H1 (cell line): ENCODE measurements around the gene THOP1. TPM values are rescaled to one million over a fixed set of nuclear protein-coding genes. Genes with fewer than 3 reads are reported as not detected.

Experiments
- CTCF ChIA-PET: fragments of 300-600 bp; sonication (Branson Sonifier 250); formaldehyde crosslinking; loops from one replicate; lab custom pipeline; 2021; ENCODE audit not compliant: partially characterized antibody; lab: Charles Lee
- POLR2A ChIA-PET: fragments of 300-600 bp; sonication (Branson Sonifier 250); formaldehyde crosslinking; loops from one replicate; lab custom pipeline; 2021; ENCODE audit warnings: inconsistent platforms; ENCODE audit not compliant: partially characterized antibody; lab: Charles Lee
- DNase-seq, 2 experiments: peaks; one replicate each; pipeline versions ENCODE4 v3.0.0 to v3.0.0-alpha.2; 2010 to 2022; ENCODE audit warnings: low spot score in 2 of 2, low read depth in 1 of 2, mixed read lengths in 1 of 2
- FAIRE-seq: peaks from 2 replicates; lab custom pipeline; 2011; peaks lifted over from hg19 to GRCh38; lab: Jason Lieb, UNC
- H2AFZ ChIP-seq: 2 replicates; pipeline ENCODE4 v1.8.1; 2012; ENCODE audit warnings: low read length, inconsistent platforms
- H2AK5ac ChIP-seq: 2 replicates; pipeline ENCODE4 v1.6.1; 2013; ENCODE audit warnings: low read depth, low read length
- H2BK120ac ChIP-seq: replicated peaks from 2 replicates; pipeline ENCODE3; 2013; ENCODE audit warnings: low read depth, low read length, inconsistent platforms
- H2BK12ac ChIP-seq: 2 replicates; pipeline ENCODE4 v1.6.1; 2013; ENCODE audit warnings: low read depth, low read length
- H2BK15ac ChIP-seq: 2 replicates; pipeline ENCODE4 v1.6.1; 2013; ENCODE audit warnings: low read length
- H2BK20ac ChIP-seq: 2 replicates; pipeline ENCODE4 v1.6.1; 2013; ENCODE audit warnings: low read length
- H2BK5ac ChIP-seq: 2 replicates; pipeline ENCODE4 v1.6.1; 2013; ENCODE audit warnings: low read depth, low read length
- H3K14ac ChIP-seq: 2 replicates; pipeline ENCODE4 v1.6.1; 2013; ENCODE audit warnings: inconsistent platforms; ENCODE audit not compliant: insufficient read length
- H3K18ac ChIP-seq: 2 replicates; pipeline ENCODE4 v1.6.1; 2013; ENCODE audit warnings: low read length; ENCODE audit errors: extremely low read depth
- H3K23ac ChIP-seq: 2 replicates; pipeline ENCODE4 v1.6.1; 2013; ENCODE audit warnings: inconsistent platforms; ENCODE audit not compliant: insufficient read length
- H3K23me2 ChIP-seq: 2 replicates; pipeline ENCODE4 v1.6.1; 2013; ENCODE audit warnings: low read depth, low read length
- H3K27ac ChIP-seq: 2 replicates; pipeline ENCODE4 v1.6.1; 2011; ENCODE audit warnings: low read depth, low read length, inconsistent platforms
- H3K27me3 ChIP-seq, 4 experiments: replicated peaks in 1 of 4; 1 replicate in 1 of 4; 2 replicates in 3 of 4; pipeline versions ENCODE4 v1.6.1 to v1.8.1; 2011 to 2013; ENCODE audit warnings: low read length in 3 of 4, mild to moderate bottlenecking in 3 of 4, inconsistent platforms in 2 of 4, mixed read lengths in 2 of 4, moderate library complexity in 1 of 4; ENCODE audit not compliant: control insufficient read depth in 3 of 4, insufficient read depth in 3 of 4; ENCODE audit errors: extremely low read depth in 1 of 4
- H3K36me3 ChIP-seq, 4 experiments: 2 replicates each; pipeline versions ENCODE4 v1.6.1 to v1.8.1; 2011 to 2013; ENCODE audit warnings: mild to moderate bottlenecking in 4 of 4, low read length in 3 of 4, moderate library complexity in 2 of 4, control low read depth in 1 of 4, inconsistent platforms in 1 of 4; ENCODE audit not compliant: insufficient read depth in 4 of 4, control insufficient read depth in 2 of 4
- H3K4ac ChIP-seq: replicated peaks from 2 replicates; pipeline ENCODE3; 2013; ENCODE audit warnings: low read length, low read depth, mixed read lengths, inconsistent platforms; ENCODE audit not compliant: insufficient read length
- H3K4me1 ChIP-seq, 4 experiments: replicated peaks in 1 of 4; 1 replicate in 1 of 4; 2 replicates in 3 of 4; pipeline versions ENCODE4 v1.6.1 to v1.8.1; 2011 to 2013; ENCODE audit warnings: low read length in 3 of 4, inconsistent platforms in 2 of 4, mixed read lengths in 1 of 4; ENCODE audit not compliant: insufficient read depth in 4 of 4, control insufficient read depth in 3 of 4
- H3K4me2 ChIP-seq, 2 experiments: 2 replicates each; pipeline versions ENCODE4 v1.6.1 to v1.8.1; 2011 to 2013; ENCODE audit warnings: low read depth in 2 of 2, low read length in 2 of 2, control low read depth in 1 of 2, inconsistent platforms in 1 of 2, mild to moderate bottlenecking in 1 of 2; ENCODE audit not compliant: insufficient read depth in 1 of 2
- H3K4me3 ChIP-seq, 4 experiments: fragments of 200-600, 300-600 bp in 1 of 4; sonication (generic), shearing (Covaris generic), sonication (Bioruptor Twin) in 1 of 4; 2 replicates each; pipeline versions ENCODE4 v1.5.1 to v1.8.1; 2011 to 2016; ENCODE audit warnings: low read length in 4 of 4, low read depth in 3 of 4, control low read depth in 2 of 4, inconsistent platforms in 2 of 4, mild to moderate bottlenecking in 2 of 4, mixed read lengths in 1 of 4, moderate library complexity in 1 of 4; ENCODE audit not compliant: insufficient read depth in 2 of 4; ENCODE audit errors: extremely low read depth in 1 of 4
- H3K56ac ChIP-seq: replicated peaks from 2 replicates; pipeline ENCODE3; 2013; ENCODE audit warnings: low read depth, mild to moderate bottlenecking, mixed read lengths, low read length, inconsistent platforms; ENCODE audit not compliant: insufficient read length
- H3K79me1 ChIP-seq: 2 replicates; pipeline ENCODE4 v1.6.1; 2013; ENCODE audit warnings: low read depth, low read length, control low read depth
- H3K79me2 ChIP-seq, 2 experiments: 2 replicates each; pipeline versions ENCODE4 v1.6.1 to v1.8.1; 2012 to 2013; ENCODE audit warnings: low read length in 2 of 2, mild to moderate bottlenecking in 2 of 2, inconsistent platforms in 1 of 2; ENCODE audit not compliant: insufficient read depth in 2 of 2, control insufficient read depth in 1 of 2
- H3K9ac ChIP-seq, 4 experiments: replicated peaks in 1 of 4; 1 replicate in 1 of 4; 2 replicates in 3 of 4; pipeline versions ENCODE4 v1.6.1 to v1.8.1; 2011 to 2013; ENCODE audit warnings: low read depth in 3 of 4, low read length in 3 of 4, control low read depth in 2 of 4, mild to moderate bottlenecking in 2 of 4, moderate library complexity in 2 of 4, inconsistent platforms in 1 of 4; ENCODE audit errors: extremely low read depth in 1 of 4
- H3K9me3 ChIP-seq, 2 experiments: 2 replicates each; pipeline versions ENCODE4 v1.6.1 to v1.8.1; 2012 to 2013; ENCODE audit warnings: mild to moderate bottlenecking in 2 of 2, moderate library complexity in 2 of 2, control low read depth in 1 of 2, inconsistent platforms in 1 of 2, low read depth in 1 of 2, low read length in 1 of 2, mixed read lengths in 1 of 2; ENCODE audit not compliant: insufficient read depth in 2 of 2
- H4K20me1 ChIP-seq, 2 experiments: replicated peaks in 1 of 2; 2 replicates each; pipeline versions ENCODE3 to v1.8.1; 2011 to 2013; ENCODE audit warnings: inconsistent platforms in 2 of 2, low read length in 2 of 2, mild to moderate bottlenecking in 1 of 2; ENCODE audit not compliant: insufficient read depth in 2 of 2, control insufficient read depth in 1 of 2
- H4K5ac ChIP-seq: 2 replicates; pipeline ENCODE4 v1.6.1; 2013; ENCODE audit warnings: low read length, low read depth, mixed read lengths, inconsistent platforms; ENCODE audit not compliant: insufficient read length
- H4K8ac ChIP-seq: 2 replicates; pipeline ENCODE4 v1.8.0; 2013; ENCODE audit warnings: mild to moderate bottlenecking, moderate library complexity, low read length, inconsistent platforms; ENCODE audit not compliant: insufficient read depth; ENCODE audit errors: extremely low read depth
- H4K91ac ChIP-seq: replicated peaks from 2 replicates; pipeline ENCODE3; 2013; ENCODE audit warnings: low read length, mixed read lengths, inconsistent platforms; ENCODE audit not compliant: insufficient read length
- CHD1 ChIP-seq: IDR thresholded peaks from 2 replicates; pipeline ENCODE4 v1.6.1; 2012; ENCODE audit warnings: low read depth, low read length, improper control_type of control experiment
- EGR1 ChIP-seq: IDR thresholded peaks from 2 replicates; pipeline ENCODE4 v1.6.1; 2011; ENCODE audit warnings: low read depth, low read length, borderline replicate concordance
- NANOG ChIP-seq: IDR thresholded peaks from 2 replicates; pipeline ENCODE4 v1.6.1; 2011; ENCODE audit warnings: low read length, low read depth, mild to moderate bottlenecking, inconsistent platforms; ENCODE audit not compliant: insufficient read depth, poor library complexity, severe bottlenecking
- POU5F1 ChIP-seq: IDR thresholded peaks from 2 replicates; pipeline ENCODE4 v1.6.1; 2011; ENCODE audit warnings: low read depth, mild to moderate bottlenecking, low read length, moderate library complexity
- RXRA ChIP-seq: IDR thresholded peaks from 2 replicates; pipeline ENCODE4 v1.6.1; 2011; ENCODE audit warnings: low read depth, mild to moderate bottlenecking, low read length, moderate library complexity; ENCODE audit not compliant: insufficient read depth
- SAP30 ChIP-seq: fragments of 300-600 bp; sonication (generic); IDR thresholded peaks from 2 replicates; pipeline ENCODE4 v1.7.1; 2012; ENCODE audit warnings: low read length, moderate library complexity, mild to moderate bottlenecking, inconsistent platforms; ENCODE audit not compliant: insufficient read depth, insufficient replicate concordance
- SIX5 ChIP-seq: IDR thresholded peaks from 2 replicates; pipeline ENCODE4 v1.6.1; 2011; ENCODE audit warnings: mild to moderate bottlenecking, low read depth, low read length
- SP1 ChIP-seq: IDR thresholded peaks from 2 replicates; pipeline ENCODE4 v1.6.1; 2011; ENCODE audit warnings: low read depth, low read length
- SP2 ChIP-seq: IDR thresholded peaks from 2 replicates; pipeline ENCODE4 v1.6.1; 2012; ENCODE audit warnings: mild to moderate bottlenecking, low read length, inconsistent platforms
- SP4 ChIP-seq: IDR thresholded peaks from 2 replicates; pipeline ENCODE4 v1.6.1; 2012; ENCODE audit warnings: low read length, inconsistent platforms
- SUZ12 ChIP-seq: fragments of 200-600 bp; sonication (generic); IDR thresholded peaks from 2 replicates; pipeline ENCODE4 v1.6.1; 2012; ENCODE audit warnings: mild to moderate bottlenecking, inconsistent platforms, low read length, moderate library complexity, mixed read lengths
- TCF12 ChIP-seq: IDR thresholded peaks from 2 replicates; pipeline ENCODE4 v1.6.1; 2011; ENCODE audit warnings: low read depth, mild to moderate bottlenecking, low read length
- ZNF274 ChIP-seq: IDR thresholded peaks from 2 replicates; pipeline ENCODE4 v1.7.0; 2012; ENCODE audit warnings: low read length, borderline replicate concordance; ENCODE audit errors: extremely low read depth
- WGBS, 2 experiments: shearing (Covaris generic) in 1 of 2; methylation state at CpG; one replicate each; pipeline versions ENCODE4 v1.1.6 to v1.1.7; 2013 to 2015; ENCODE audit warnings: low lambda C conversion rate in 2 of 2, mixed read lengths in 2 of 2, inconsistent platforms in 1 of 2, low coverage in 1 of 2, missing lambda C conversion rate in 1 of 2; ENCODE audit not compliant: insufficient replicate concordance in 2 of 2, insufficient coverage in 1 of 2, insufficient read length in 1 of 2; ENCODE audit errors: extremely low coverage in 1 of 2, missing lambda C conversion rate in 1 of 2; 5-methylcytosine and 5-hydroxymethylcytosine counted together
- polyA plus RNA-seq, 7 experiments: library from polyadenylated mRNA; depleted of rRNA in 3 of 7; stranded (reverse) in 5 of 7; unstranded in 2 of 7; fragments of >200 nt in 5 of 7; fragments of 200-250 nt in 2 of 7; gene quantifications; 1 replicate in 5 of 7; 2 replicates in 1 of 7; 4 replicates in 1 of 7; pipeline versions ENCODE4 v1.2.1 to v1.2.3, GENCODE V29; 2011 to 2013; ENCODE audit warnings: missing spikeins in 2 of 7, mixed read lengths in 2 of 7
- total RNA-seq: library from RNA; stranded (reverse); fragmentation: NEBNext Ultra II Directional; extraction: Animal tissue kit (Norgen Biotek cat#: 25700); gene quantifications from 2 replicates; pipeline ENCODE4 v1.2.1, GENCODE V29; 2021
- TF ChIP-seq, protein P1 (sequence below): IDR thresholded peaks from 2 replicates; pipeline ENCODE4 v1.6.1; 2012; ENCODE audit warnings: inconsistent platforms

Gene THOP1
- total and polyA plus RNA-seq, 2 of the 8 experiments (the other 6 are each of a cell fraction or from before 2014, with no cell fraction given): 136 to 159 TPM

DNA sequence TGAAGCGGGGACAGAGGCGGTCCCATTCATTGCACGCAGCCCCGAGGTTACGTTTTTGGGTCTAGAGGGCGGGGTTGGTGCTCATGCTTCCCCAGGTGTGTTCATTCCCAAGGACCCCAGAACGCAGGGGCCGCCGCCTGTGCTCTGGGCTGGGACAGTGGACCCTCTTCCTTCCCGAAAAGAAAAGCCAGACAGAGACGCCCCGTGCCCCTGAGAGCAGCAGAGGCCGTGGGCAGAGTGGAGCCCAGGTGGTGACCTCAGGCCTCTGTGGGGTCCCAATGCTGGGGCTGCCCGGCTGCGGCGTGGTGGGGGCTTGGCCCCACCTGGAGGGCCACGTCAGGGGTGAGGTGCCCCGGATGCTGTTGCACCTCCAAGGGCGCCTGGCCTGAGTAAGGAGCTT lies 17.6 kb upstream of the THOP1 start:
- Histone ChIP-seq H4K8ac (no peak overlapping the region; the same call in 1 of the 2 replicates), H2BK120ac (no peak overlapping the region), H3K4ac (no peak overlapping the region), H3K4me1 (no peaks in the 10 kb centered on the region), H2BK12ac (no peak overlapping the region), H3K9ac (no peak overlapping the region), H2AFZ (no peak overlapping the region), H3K18ac (no peak overlapping the region), H2AK5ac (no peak overlapping the region), H3K36me3 (peaks cover 11 to 39% (median 24%) of the 10 kb centered on the region in 4 experiments; a peak in 7 of 8 replicates), H3K23me2 (no peaks in the 10 kb centered on the region), H3K79me2 (peaks cover 11 to 41% of the 10 kb centered on the region in 2 experiments; a peak in 3 of 4 replicates), H3K23ac (no peak overlapping the region), H2BK15ac (no peak overlapping the region), H3K27ac (no peak overlapping the region), H3K9me3 (no peaks in the 10 kb centered on the region), H4K20me1 (peaks cover 16 to 31% of the 10 kb centered on the region in 2 experiments), H3K14ac (no peak overlapping the region), H3K27me3 (no peaks in the 10 kb centered on the region), H3K56ac (no peak overlapping the region), H3K4me2 (no peak overlapping the region), H4K91ac (no peak overlapping the region), H2BK5ac (no peak overlapping the region), H2BK20ac (no peak overlapping the region), H3K79me1 (peaks cover 12% of the 10 kb centered on the region; the same call in 1 of the 2 replicates), H4K5ac (no peak overlapping the region), H3K4me3 (no peak overlapping the region)
- ChIA-PET POLR2A (no interaction called here), CTCF (interaction anchor here (0.6 kb wide), 1 partner anchor 128 kb away, joined by 4 read pairs; no protein-coding TSS in a partner anchor)
- DNase-seq: no peak
- no peak for FAIRE-seq
- 94% methylated on average over 17 of the region's 19 CpGs; no CpG with 5 or more reads in 1 of the 2 experiments for WGBS, 2 experiments
- TF ChIP-seq SP4: no peak
- no peak for TF ChIP-seq SP2
- TF ChIP-seq SIX5: no peak
- TF ChIP-seq SAP30: no peak
- TF ChIP-seq EGR1: no peak
- no peak for TF ChIP-seq RXRA
- TF ChIP-seq CHD1: no peak
- no peak for TF ChIP-seq SUZ12
- no peak for TF ChIP-seq TCF12
- no peak for TF ChIP-seq POU5F1
- no peak for TF ChIP-seq ZNF274
- TF ChIP-seq, protein P1, sequence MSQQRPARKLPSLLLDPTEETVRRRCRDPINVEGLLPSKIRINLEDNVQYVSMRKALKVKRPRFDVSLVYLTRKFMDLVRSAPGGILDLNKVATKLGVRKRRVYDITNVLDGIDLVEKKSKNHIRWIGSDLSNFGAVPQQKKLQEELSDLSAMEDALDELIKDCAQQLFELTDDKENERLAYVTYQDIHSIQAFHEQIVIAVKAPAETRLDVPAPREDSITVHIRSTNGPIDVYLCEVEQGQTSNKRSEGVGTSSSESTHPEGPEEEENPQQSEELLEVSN: no peak
- TF ChIP-seq SP1: no peak
- TF ChIP-seq NANOG: no peak
